Hepatic stellate cell (primary cell): ENCODE measurements around the gene MDN1.
A peak's percentile ranks its signal among the peaks of the same experiment; 100 is the strongest.
"Not testable (repeated sequence)": the region's sequence is repeated elsewhere in the genome, so short reads cannot be mapped to it uniquely, and the experiment has no call there.

Experiments used
- DNase-seq: peaks from one replicate; pipeline ENCODE4 v3.0.0; 2011; ENCODE audit warnings: low spot score

MDN1 gene

GRCh38 chr6:89807581-89807980 lies 12.0 kb downstream of the MDN1 start:
- no peak for DNase-seq

DNA sequence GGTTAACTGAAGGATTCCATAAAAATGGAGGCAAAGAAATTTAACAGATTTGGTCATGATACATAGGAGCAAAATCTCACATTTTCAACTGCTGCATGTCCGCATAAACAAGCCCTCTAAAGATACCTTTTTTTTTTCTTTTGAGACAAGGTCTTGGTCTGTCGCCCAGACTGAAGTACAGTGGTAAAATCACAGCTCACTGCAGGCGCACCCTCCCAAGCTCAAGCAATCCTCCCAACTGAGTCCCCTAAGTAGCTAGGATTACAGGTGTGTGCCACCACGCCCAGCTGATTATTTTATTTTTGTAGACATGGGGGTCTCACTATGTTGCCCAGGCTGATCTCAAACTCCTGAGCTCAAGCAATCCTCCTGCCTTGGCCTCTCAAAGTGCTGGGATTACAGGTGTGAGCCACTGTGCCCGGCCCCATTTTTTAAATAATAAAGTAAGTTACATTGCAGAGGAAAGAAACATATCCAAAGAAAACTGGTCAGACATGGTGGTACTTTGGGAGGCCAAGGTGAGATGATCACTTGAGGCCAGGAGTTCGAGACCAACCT lies 13.7 kb downstream of the MDN1 start:
- DNase-seq = no peak

DNA sequence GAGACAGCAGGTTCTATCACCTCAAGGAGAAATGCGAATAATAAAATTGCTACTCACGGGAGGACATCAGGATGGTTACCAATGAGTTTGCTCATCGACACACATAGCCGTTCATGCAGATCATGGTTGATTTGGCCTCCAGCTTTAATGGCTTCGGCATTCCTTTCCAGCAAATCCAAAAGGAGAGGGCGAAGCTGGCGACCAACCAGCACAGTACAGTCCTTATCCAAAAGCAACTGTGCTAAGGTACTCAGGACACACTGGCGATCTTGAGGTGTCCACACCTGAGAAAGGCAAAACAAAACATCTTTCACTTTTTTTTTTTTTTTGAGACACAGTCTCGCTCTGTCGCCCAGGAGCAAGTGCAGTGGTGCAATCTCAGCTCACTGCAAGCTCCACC lies 16.3 kb downstream of the MDN1 start:
- DNase-seq = no peak

DNA sequence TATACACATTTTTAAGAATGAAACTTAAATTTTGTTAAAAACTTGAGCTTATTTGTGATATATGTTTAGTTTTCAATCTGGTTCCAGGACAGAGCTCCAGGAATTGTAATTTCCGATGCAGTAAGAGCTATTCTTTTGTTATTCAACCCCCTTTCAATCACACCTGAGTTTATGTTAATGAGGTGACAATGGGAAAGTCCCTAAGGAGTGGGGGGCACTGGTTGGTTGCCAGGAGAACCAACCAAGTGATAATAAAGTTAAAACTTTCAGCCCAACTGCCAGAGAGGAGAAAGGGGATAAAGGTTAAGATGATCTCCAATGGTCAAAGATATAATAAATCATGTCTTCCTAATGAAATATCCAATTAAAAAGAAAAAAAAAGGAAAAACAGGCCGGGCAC lies 19.8 kb downstream of the MDN1 start:
- no peak for DNase-seq

DNA sequence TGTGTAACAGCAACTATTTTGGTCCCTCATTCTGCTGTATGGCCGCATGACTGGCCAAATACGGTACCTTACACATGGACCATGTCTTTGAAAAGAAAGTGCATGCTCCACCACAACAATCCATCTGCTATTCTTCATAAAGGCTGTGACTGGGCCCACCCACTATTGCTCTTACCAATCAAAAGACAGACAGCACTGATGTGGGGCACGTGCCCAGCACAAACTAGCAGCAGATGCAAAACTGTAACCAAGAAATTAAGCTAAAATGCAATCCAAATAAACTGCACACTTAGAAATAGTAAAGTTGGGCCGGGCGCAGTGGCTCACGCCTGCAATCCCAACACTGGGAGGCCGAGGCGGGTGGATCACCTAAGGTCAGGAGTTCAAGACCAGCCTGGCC lies 20.5 kb downstream of the MDN1 start:
- DNase-seq = no peak

- no peak for DNase-seq
Observed at GRCh38 chr6:89797317-89797716, 22.3 kb downstream of the MDN1 start.

- DNase-seq = no peak
Observed at GRCh38 chr6:89794324-89794723, 25.3 kb downstream of the MDN1 start.

GRCh38 chr6:89793586-89793985 lies 26.0 kb downstream of the MDN1 start:
- DNase-seq = no peak

GRCh38 chr6:89792881-89793280 lies 26.7 kb downstream of the MDN1 start:
- DNase-seq = peak; percentile 37

DNA sequence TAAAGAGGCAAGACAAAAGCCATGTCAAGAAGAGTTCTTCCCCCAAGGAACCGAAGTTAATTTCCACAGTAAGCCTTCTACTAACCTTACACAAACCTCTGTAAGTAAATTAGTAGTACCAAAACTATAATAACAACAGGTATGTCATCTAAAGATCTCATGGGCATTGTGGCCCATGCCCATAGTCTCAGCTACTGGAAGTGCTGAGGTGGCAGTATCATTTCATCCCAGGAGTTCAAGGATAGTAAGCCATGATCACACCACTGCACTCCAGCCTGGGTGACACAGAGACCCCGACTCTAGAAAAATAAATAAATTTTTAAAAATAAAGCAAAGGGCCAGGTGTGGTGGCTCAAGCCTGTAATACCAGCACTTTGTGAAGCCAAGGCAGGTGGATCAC lies 29.2 kb downstream of the MDN1 start:
- DNase-seq = no peak

DNA sequence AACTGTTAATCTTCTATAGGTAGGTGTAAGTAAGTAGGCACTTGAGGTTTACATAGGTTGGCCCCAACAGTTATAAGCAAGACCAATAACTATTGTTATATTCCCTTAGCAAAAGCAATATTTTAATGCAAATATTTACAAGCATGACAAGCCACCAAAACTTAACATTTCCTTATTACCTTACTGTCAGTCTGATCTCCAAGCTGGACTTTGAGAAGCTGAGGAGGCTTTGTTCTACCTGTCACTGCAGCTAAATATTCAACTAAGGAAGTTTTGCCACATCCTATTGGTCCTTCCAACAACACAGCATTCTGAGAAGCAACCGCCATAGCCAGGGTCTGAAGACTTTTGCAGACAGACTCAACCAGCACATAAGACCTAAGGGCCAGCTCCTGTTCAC lies 29.6 kb downstream of the MDN1 start:
- DNase-seq = no peak

DNA sequence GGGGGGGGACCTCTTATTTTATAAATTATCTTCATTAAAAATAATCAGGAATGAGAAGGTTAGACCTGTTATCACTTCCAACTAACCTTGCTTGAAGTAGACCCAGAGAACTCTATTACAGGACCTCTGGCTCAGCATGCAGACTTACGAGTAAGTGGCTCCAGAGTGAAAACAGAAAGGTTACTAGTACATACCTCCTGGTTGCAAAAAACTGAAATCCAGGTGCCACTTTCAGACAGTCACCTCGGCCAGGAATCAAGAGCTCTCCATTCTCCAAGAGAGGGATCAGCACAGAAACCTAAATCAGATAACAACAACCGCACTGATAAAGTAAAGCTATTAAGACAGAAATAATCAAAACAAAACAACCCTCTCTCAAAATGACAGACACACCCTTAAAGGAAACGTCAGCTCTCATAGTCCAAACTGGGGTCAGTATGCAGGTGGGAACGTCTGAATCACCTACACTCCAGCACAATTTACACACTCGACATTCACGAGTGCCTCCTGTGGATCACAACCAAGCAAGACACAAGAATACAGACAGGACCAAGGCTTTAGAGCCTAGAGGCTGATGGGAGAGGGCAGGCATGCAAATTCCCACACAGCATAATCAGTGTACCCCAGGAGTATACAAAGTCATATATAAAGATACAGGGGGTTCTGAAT lies 31.8 kb downstream of the MDN1 start:
- DNase-seq = no peak

- DNase-seq = no peak
Observed at GRCh38 chr6:89786970-89787369, 32.6 kb downstream of the MDN1 start.

DNA sequence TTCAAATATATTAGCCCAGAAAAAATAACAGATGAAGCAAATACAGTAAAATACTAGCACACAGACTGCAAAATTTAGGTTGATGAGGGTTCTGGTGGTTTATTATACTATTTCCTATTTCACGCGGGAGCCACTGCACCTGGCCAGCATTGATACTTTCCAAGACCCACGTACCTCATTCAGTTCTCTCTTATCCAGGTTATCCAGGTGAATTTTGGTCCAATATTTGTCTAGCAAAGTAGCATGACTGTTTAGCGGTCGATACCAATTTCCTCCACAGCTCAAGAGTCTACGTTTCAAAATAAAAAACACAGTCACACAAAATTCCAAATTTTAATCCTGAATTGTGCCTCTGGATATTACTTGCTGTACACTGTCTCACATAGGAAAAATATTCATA lies 34.8 kb downstream of the MDN1 start:
- no peak for DNase-seq

- DNase-seq = not testable (repeated sequence)
Observed at GRCh38 chr6:89783293-89783692, 36.3 kb downstream of the MDN1 start.

DNA sequence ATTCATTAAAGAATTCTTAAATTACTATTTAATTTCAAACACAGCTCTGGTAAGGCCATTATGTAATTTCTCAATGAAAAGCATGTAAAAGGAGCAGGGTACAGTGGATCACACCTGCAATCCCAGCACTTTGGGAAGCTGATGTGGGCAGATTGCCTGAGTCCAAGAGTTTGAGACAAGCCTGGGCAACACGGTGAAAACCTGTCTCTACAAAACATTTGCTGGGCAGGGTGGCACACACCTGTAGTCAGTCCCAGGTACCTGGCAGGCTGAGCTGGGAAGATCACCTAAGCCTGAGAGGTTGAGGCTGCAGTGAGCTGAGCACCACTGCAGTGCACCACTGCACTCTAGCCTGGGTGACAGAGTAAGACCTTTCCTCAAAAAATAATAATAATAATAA lies 37.4 kb downstream of the MDN1 start:
- DNase-seq = no peak

DNA sequence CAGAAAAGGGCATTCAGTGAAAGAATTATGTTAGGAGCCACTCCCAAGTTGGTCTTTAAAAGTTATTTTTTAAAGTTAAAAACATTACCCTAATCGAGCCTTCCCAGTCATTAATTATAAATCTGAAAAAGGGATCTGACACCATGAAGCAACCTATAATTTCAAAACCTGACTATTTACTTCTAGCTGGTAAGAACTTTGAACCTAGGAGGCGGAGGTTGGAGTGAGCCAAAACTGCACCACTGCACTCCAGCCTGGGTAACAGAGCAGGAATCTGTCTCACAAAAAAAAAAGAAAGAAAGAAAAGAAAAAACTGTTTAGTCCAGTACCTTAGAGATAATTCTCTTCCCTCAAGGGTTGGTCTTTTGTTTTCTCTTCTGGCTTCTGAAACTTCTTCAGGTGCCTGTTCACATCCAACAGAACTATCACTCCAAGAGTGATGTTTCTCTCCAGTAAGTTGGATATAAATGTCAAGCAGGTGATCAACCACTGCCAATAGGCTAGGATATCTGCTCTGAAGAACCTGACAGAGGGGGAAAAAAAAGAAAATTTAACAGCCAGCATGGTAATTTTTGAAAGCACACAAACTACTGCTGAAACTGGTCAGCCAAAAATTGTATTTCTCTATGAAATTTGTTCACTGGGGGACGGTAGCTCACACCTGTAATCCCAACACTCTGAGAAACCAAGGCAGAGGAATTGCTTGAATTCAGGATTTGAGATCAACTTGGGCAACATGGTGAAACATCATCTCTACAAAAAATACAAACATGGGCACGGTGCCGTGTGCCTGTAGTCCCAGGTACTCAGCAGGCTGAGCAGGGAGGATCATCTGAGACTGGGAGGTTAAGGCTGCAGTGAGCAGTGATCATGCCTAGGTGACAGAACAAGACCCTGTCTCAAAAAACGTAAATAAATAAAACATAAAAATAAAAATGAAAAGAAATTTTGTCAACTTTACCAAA lies 38.2 kb downstream of the MDN1 start:
- no peak for DNase-seq

- DNase-seq = no peak
Observed at GRCh38 chr6:89777455-89777854, 42.1 kb downstream of the MDN1 start.

GRCh38 chr6:89776583-89777233 lies 42.9 kb downstream of the MDN1 start:
- no peak for DNase-seq

GRCh38 chr6:89775150-89775549 lies 44.4 kb downstream of the MDN1 start:
- no peak for DNase-seq

- no peak for DNase-seq
Observed at GRCh38 chr6:89769572-89769971, 50.0 kb downstream of the MDN1 start.

- DNase-seq = no peak
Observed at GRCh38 chr6:89768324-89768723, 51.3 kb downstream of the MDN1 start.

- DNase-seq = no peak
Observed at GRCh38 chr6:89763550-89763949, 56.0 kb downstream of the MDN1 start.
